GM12875 (cell line): ENCODE results near the gene SH3GL2.

Experiments
- H3K4me3 ChIP-seq: one replicate; pipeline ENCODE4 v1.5.1; 2011; ENCODE audit warnings: low read depth, low read length, control low read depth
- TF ChIP-seq, protein P1 (sequence below): IDR thresholded peaks from 2 replicates; pipeline ENCODE4 v1.5.1; 2011; ENCODE audit warnings: low read depth, mild to moderate bottlenecking, control low read depth, inconsistent platforms, low read length, moderate library complexity, borderline replicate concordance; ENCODE audit not compliant: insufficient read depth

SH3GL2 gene

DNA sequence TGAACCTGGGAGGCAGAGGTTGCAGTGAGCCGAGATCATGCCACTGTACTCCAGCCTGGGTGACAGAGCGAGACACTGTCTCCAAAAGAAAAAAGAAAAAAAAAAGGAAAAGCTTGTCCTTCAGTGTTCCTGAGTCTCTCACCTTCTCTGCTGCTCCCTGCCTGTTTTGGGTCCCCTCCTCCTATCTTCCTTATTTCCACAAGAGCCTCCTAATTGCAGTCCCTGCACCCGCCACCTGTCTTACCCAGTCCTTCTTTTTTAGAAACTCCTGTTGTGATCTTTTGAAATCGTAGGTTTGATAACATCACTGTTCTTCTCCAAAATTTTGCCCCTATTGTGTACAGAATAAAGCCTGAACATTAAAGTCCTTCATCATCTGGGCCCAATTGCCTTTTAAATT is 234.9 kb downstream of the SH3GL2 start:
- TF ChIP-seq, protein P1, sequence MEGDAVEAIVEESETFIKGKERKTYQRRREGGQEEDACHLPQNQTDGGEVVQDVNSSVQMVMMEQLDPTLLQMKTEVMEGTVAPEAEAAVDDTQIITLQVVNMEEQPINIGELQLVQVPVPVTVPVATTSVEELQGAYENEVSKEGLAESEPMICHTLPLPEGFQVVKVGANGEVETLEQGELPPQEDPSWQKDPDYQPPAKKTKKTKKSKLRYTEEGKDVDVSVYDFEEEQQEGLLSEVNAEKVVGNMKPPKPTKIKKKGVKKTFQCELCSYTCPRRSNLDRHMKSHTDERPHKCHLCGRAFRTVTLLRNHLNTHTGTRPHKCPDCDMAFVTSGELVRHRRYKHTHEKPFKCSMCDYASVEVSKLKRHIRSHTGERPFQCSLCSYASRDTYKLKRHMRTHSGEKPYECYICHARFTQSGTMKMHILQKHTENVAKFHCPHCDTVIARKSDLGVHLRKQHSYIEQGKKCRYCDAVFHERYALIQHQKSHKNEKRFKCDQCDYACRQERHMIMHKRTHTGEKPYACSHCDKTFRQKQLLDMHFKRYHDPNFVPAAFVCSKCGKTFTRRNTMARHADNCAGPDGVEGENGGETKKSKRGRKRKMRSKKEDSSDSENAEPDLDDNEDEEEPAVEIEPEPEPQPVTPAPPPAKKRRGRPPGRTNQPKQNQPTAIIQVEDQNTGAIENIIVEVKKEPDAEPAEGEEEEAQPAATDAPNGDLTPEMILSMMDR, result no peak
- no peak overlapping the region for H3K4me3 ChIP-seq

DNA sequence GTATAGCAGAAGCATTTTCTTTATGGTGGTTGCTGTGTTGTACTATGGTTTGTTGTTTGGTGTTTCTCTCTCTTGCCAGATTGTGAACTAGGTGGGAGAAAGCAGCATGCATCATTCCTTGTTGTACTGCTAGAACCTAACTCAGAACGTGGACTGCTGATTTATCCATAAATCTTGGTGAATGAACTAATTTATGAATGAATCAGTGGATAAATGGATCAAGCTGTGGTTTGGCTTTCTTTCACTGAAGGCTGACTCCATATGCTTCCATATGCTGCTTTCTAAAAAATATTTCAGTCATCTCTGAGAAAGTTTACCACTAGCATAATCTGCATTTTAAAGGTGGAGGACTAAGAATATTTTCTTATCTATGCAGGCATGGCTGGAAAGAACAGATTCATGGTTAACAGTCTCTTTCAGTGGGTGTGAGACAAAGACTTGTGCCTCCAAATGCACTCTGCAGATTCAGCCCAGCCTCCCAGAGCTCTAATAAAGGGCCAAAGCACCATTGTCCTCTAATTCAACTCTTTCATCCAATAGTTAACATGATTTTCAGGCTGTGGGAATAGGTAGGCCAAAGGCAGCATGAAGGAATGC is 237.7 kb downstream of the SH3GL2 start:
- H3K4me3 ChIP-seq, result no peak overlapping the region
- TF ChIP-seq, protein P1, result no peak

DNA sequence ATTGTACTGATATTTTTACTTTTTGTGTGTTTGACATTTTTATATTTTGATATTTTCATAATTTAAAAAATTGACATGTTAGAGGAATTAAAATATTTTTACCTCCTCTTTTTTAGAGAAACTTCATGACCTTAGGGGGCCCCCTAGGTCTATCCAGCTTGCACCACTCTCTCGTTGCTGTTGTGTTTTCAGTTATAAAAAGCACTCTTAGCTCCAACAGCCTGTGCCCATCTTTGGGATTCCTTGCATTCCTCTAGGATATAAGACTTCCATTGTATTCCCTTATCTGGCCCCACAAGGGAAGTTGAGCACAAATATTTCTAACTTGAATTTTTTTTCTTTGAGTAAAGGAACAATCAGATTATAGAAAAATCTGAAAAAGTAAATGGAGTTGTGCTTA is 245.3 kb downstream of the SH3GL2 start:
- TF ChIP-seq, protein P1, result no peak
- H3K4me3 ChIP-seq, result no peak overlapping the region

GRCh38 chr9:17824616-17825264 is 245.9 kb downstream of the SH3GL2 start:
- TF ChIP-seq, protein P1, result no peak
- H3K4me3 ChIP-seq, result no peak overlapping the region

- TF ChIP-seq, protein P1, result no peak
- H3K4me3 ChIP-seq, result no peak overlapping the region
These were observed 246.4 kb downstream of the SH3GL2 start for GRCh38 chr9:17825265-17825659.

DNA sequence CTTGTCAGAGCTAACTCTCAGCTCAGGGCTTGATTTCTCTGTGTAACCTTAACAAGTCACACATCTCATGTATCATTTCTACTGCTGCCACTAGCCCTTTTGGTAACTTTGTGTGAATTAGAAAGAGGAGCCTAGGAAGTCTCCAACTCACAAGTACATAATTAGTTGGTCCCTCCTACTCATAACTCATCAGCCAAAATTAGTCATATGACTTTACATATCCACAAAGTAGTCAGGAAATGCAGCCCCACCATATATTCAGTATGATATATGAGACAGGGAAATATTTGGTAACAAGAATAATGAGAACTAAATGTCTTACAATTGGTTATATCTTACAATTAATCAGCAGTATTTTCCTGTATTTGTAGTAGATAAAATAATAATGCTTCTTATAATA is 250.2 kb downstream of the SH3GL2 start:
- TF ChIP-seq, protein P1, result no peak
- no peak overlapping the region for H3K4me3 ChIP-seq

DNA sequence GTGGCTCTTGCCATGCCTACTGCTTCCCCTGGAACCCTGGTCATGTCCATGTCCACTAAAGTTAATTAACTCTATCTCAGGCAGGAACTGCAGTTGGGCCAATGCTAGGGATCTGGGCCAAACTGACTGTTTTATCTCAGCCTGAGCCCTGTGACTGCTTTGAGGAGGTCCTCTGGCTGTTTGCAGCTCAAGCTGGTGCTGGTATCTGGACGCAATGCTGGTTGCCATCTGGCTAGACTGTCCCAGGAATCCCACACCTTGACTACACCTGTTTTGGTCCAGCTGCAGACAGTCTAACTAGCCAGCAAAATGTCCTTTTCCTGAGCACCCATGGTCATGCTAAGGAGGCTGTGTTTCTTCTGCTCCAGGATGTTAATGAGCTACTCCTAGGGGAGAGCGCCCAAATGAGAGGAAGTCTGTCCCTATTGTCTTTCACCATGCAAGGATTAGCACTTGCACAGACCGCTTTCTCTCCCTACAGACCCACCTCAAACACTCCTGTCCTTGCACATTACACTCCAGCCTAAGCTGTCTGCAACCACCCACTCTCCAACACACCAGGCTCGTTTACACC is 251.0 kb downstream of the SH3GL2 start:
- H3K4me3 ChIP-seq, result no peak overlapping the region
- TF ChIP-seq, protein P1, result no peak
